ENCODE results near the gene XYLT1.

DNA sequence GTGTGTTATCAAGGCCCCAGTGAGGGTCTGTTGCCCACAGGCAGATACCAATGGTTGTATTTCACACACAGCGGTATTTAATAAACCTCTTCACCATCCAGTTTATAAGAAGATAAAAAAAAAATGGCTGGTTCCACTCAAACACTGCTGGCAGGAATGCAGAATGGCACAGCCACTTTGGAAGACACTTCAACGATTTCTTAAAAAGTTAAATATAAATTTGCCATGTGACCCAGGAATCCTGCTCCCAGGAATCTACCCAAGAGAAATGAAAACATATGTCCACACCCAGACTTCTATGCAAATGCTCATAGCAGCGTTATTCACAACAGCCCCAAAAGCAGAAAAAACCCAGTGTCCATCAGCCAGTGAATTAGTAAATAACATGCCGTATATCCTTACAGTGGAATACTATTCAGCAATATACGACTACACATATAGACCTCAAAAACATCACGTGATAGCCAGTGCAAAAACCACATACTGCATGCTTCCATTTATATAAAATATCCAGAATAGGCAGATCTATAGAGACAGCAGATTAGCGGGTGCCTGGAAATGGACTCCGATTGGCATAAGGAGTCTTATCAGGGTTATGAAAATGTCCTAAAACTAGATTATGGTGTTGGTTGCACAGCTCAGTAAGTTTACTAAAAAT lies 38.7 kb downstream of the XYLT1 start:
- no peak for TF ChIP-seq ISL1 (CRISPR knock-in tag; IDR thresholded peaks at IDR 0.05)
- no peak for TF ChIP-seq ZNF565 (CRISPR knock-in tag; conservative IDR thresholded peaks at IDR 0.05; ENCODE audit: low read depth)
- TF ChIP-seq ZNF8 (CRISPR knock-in tag; IDR thresholded peaks at IDR 0.05), result no peak
- no peak for TF ChIP-seq CSDC2 (CRISPR knock-in tag; IDR thresholded peaks at IDR 0.05)
- no peak for TF ChIP-seq RARB (CRISPR knock-in tag; IDR thresholded peaks at IDR 0.05)
- TF ChIP-seq, protein P1, sequence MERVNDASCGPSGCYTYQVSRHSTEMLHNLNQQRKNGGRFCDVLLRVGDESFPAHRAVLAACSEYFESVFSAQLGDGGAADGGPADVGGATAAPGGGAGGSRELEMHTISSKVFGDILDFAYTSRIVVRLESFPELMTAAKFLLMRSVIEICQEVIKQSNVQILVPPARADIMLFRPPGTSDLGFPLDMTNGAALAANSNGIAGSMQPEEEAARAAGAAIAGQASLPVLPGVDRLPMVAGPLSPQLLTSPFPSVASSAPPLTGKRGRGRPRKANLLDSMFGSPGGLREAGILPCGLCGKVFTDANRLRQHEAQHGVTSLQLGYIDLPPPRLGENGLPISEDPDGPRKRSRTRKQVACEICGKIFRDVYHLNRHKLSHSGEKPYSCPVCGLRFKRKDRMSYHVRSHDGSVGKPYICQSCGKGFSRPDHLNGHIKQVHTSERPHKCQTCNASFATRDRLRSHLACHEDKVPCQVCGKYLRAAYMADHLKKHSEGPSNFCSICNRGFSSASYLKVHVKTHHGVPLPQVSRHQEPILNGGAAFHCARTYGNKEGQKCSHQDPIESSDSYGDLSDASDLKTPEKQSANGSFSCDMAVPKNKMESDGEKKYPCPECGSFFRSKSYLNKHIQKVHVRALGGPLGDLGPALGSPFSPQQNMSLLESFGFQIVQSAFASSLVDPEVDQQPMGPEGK (CRISPR knock-in tag; IDR thresholded peaks at IDR 0.05; ENCODE audit: borderline replicate concordance), result no peak
- no peak for TF ChIP-seq PPARA (CRISPR knock-in tag; IDR thresholded peaks at IDR 0.05; ENCODE audit: borderline replicate concordance)
- TF ChIP-seq ZFP3 (CRISPR knock-in tag; IDR thresholded peaks at IDR 0.05), result no peak
- no peak for TF ChIP-seq OSR1 (CRISPR knock-in tag; IDR thresholded peaks at IDR 0.05)
- TF ChIP-seq ZFP30 (CRISPR knock-in tag; IDR thresholded peaks at IDR 0.05), result no peak
- TF ChIP-seq, protein P2, sequence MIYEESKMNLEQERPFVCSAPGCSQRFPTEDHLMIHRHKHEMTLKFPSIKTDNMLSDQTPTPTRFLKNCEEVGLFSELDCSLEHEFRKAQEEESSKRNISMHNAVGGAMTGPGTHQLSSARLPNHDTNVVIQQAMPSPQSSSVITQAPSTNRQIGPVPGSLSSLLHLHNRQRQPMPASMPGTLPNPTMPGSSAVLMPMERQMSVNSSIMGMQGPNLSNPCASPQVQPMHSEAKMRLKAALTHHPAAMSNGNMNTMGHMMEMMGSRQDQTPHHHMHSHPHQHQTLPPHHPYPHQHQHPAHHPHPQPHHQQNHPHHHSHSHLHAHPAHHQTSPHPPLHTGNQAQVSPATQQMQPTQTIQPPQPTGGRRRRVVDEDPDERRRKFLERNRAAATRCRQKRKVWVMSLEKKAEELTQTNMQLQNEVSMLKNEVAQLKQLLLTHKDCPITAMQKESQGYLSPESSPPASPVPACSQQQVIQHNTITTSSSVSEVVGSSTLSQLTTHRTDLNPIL (CRISPR knock-in tag; IDR thresholded peaks at IDR 0.05; ENCODE audit: low read depth), result no peak
- no peak for TF ChIP-seq ARNTL (CRISPR knock-in tag; IDR thresholded peaks at IDR 0.05; ENCODE audit: borderline replicate concordance, low read depth)
- TF ChIP-seq, protein P3, sequence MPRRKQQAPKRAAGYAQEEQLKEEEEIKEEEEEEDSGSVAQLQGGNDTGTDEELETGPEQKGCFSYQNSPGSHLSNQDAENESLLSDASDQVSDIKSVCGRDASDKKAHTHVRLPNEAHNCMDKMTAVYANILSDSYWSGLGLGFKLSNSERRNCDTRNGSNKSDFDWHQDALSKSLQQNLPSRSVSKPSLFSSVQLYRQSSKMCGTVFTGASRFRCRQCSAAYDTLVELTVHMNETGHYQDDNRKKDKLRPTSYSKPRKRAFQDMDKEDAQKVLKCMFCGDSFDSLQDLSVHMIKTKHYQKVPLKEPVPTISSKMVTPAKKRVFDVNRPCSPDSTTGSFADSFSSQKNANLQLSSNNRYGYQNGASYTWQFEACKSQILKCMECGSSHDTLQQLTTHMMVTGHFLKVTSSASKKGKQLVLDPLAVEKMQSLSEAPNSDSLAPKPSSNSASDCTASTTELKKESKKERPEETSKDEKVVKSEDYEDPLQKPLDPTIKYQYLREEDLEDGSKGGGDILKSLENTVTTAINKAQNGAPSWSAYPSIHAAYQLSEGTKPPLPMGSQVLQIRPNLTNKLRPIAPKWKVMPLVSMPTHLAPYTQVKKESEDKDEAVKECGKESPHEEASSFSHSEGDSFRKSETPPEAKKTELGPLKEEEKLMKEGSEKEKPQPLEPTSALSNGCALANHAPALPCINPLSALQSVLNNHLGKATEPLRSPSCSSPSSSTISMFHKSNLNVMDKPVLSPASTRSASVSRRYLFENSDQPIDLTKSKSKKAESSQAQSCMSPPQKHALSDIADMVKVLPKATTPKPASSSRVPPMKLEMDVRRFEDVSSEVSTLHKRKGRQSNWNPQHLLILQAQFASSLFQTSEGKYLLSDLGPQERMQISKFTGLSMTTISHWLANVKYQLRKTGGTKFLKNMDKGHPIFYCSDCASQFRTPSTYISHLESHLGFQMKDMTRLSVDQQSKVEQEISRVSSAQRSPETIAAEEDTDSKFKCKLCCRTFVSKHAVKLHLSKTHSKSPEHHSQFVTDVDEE (CRISPR knock-in tag; IDR thresholded peaks at IDR 0.05), result no peak
- TF ChIP-seq, protein P4, sequence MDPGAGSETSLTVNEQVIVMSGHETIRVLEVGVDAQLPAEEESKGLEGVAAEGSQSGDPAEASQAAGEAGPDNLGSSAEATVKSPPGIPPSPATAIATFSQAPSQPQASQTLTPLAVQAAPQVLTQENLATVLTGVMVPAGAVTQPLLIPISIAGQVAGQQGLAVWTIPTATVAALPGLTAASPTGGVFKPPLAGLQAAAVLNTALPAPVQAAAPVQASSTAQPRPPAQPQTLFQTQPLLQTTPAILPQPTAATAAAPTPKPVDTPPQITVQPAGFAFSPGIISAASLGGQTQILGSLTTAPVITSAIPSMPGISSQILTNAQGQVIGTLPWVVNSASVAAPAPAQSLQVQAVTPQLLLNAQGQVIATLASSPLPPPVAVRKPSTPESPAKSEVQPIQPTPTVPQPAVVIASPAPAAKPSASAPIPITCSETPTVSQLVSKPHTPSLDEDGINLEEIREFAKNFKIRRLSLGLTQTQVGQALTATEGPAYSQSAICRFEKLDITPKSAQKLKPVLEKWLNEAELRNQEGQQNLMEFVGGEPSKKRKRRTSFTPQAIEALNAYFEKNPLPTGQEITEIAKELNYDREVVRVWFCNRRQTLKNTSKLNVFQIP (CRISPR knock-in tag; IDR thresholded peaks at IDR 0.05; ENCODE audit: borderline replicate concordance, low read depth), result no peak
